Measurements from ENCODE around the gene PCDHGB1. TPM values are rescaled to one million over a fixed set of nuclear protein-coding genes. Genes with fewer than 3 reads are reported as not detected.

Gene PCDHGB1
- total RNA-seq, 1 experiment from 2014 or later, result 0.15 TPM

GRCh38 chr5:141384471-141385267 lies 34.8 kb downstream of the PCDHGB1 start:
- ChIA-PET RAD21 (ENCODE audit: low non-redundant PET in 1 of 2, low total read pairs in 2 of 2, uncharacterized antibody in 2 of 2, unreplicated experiment in 2 of 2) (no interaction called here), CTCF (no interaction called here), POLR2A (no interaction called here)
- H3K36me3 ChIP-seq (ENCODE audit: control insufficient read depth in 1 of 2, insufficient read depth in 2 of 2, low read length in 2 of 2), result no peaks in the 10 kb centered on the region
- intact Hi-C loops (cut with micrococcal nuclease), result no loop called here
- no peak overlapping the region for H2AFZ ChIP-seq (ENCODE audit: low read depth, low read length, poor library complexity, severe bottlenecking)
- DNase-seq (ENCODE audit: low read depth, low spot score) (no peak), ATAC-seq (no peak)
- H3K4me2 ChIP-seq (ENCODE audit: low read length), result no peak overlapping the region
- no peaks in the 10 kb centered on the region; a peak in 2 of 4 replicates for H3K9me3 ChIP-seq (ENCODE audit: control insufficient read depth in 1 of 2, insufficient read depth in 1 of 2, low read depth in 1 of 2, low read length in 2 of 2)
- H3K27ac ChIP-seq (ENCODE audit: low read depth, low read length), result no peak overlapping the region
- H3K27me3 ChIP-seq (ENCODE audit: insufficient read depth, low read length), result no peaks in the 10 kb centered on the region
- H3K79me2 ChIP-seq (ENCODE audit: insufficient read depth, low read length), result no peaks in the 10 kb centered on the region
- no peak overlapping the region for H3K4me3 ChIP-seq (replicated peaks in 1 of 2; ENCODE audit: low read depth in 1 of 2, low read length in 2 of 2)
- TF ChIP-seq POLR2A (IDR thresholded peaks at IDR 0.05; ENCODE audit: borderline replicate concordance, extremely low read depth, insufficient read depth, insufficient read length), result no peak
- no peak for TF ChIP-seq CBX3 (IDR thresholded peaks at IDR 0.05; ENCODE audit: low read depth)
- no peak for TF ChIP-seq EZH2 (IDR thresholded peaks at IDR 0.05)
- TF ChIP-seq, protein P1, sequence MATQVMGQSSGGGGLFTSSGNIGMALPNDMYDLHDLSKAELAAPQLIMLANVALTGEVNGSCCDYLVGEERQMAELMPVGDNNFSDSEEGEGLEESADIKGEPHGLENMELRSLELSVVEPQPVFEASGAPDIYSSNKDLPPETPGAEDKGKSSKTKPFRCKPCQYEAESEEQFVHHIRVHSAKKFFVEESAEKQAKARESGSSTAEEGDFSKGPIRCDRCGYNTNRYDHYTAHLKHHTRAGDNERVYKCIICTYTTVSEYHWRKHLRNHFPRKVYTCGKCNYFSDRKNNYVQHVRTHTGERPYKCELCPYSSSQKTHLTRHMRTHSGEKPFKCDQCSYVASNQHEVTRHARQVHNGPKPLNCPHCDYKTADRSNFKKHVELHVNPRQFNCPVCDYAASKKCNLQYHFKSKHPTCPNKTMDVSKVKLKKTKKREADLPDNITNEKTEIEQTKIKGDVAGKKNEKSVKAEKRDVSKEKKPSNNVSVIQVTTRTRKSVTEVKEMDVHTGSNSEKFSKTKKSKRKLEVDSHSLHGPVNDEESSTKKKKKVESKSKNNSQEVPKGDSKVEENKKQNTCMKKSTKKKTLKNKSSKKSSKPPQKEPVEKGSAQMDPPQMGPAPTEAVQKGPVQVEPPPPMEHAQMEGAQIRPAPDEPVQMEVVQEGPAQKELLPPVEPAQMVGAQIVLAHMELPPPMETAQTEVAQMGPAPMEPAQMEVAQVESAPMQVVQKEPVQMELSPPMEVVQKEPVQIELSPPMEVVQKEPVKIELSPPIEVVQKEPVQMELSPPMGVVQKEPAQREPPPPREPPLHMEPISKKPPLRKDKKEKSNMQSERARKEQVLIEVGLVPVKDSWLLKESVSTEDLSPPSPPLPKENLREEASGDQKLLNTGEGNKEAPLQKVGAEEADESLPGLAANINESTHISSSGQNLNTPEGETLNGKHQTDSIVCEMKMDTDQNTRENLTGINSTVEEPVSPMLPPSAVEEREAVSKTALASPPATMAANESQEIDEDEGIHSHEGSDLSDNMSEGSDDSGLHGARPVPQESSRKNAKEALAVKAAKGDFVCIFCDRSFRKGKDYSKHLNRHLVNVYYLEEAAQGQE (IDR thresholded peaks at IDR 0.05; ENCODE audit: low read depth), result no peak
- no peak for TF ChIP-seq ZNF274 (IDR thresholded peaks at IDR 0.05; ENCODE audit: low read depth, low read length)
- no peak for TF ChIP-seq YY1 (IDR thresholded peaks at IDR 0.05; ENCODE audit: extremely low read depth, insufficient replicate concordance, low read depth, low read length)
- no peak for TF ChIP-seq CEBPB (IDR thresholded peaks at IDR 0.05; ENCODE audit: low read depth)
- TF ChIP-seq SIN3A (IDR thresholded peaks at IDR 0.05; ENCODE audit: low read depth), result no peak
- no peak for TF ChIP-seq EZH2phosphoT487 (IDR thresholded peaks at IDR 0.05; ENCODE audit: borderline replicate concordance)
- TF ChIP-seq TCF7L2 (IDR thresholded peaks at IDR 0.05; ENCODE audit: borderline replicate concordance, extremely low read depth, insufficient read depth, insufficient read length), result no peak
- no peak for TF ChIP-seq POLR2AphosphoS5 (IDR thresholded peaks at IDR 0.05; ENCODE audit: low read depth, low read length)
- TF ChIP-seq FOSL1 (IDR thresholded peaks at IDR 0.05; ENCODE audit: low read depth), result no peak
- no peak for TF ChIP-seq MAX (IDR thresholded peaks at IDR 0.05)
- TF ChIP-seq RAD21 (IDR thresholded peaks at IDR 0.05; ENCODE audit: low read depth), result no peak
- no peak overlapping the region for H3K9ac ChIP-seq (ENCODE audit: low read length)
- no peaks in the 10 kb centered on the region for H3K4me1 ChIP-seq (ENCODE audit: control insufficient read depth in 1 of 2, insufficient read depth in 2 of 2, low read length in 2 of 2)
- no peaks in the 10 kb centered on the region for H3K9me2 ChIP-seq (ENCODE audit: insufficient read depth)
- H4K20me1 ChIP-seq (ENCODE audit: insufficient read depth), result no peaks in the 10 kb centered on the region
- no TSS peak for BruUV-seq (replicated peaks)
